ENCODE data around the gene GFI1B.

DNA sequence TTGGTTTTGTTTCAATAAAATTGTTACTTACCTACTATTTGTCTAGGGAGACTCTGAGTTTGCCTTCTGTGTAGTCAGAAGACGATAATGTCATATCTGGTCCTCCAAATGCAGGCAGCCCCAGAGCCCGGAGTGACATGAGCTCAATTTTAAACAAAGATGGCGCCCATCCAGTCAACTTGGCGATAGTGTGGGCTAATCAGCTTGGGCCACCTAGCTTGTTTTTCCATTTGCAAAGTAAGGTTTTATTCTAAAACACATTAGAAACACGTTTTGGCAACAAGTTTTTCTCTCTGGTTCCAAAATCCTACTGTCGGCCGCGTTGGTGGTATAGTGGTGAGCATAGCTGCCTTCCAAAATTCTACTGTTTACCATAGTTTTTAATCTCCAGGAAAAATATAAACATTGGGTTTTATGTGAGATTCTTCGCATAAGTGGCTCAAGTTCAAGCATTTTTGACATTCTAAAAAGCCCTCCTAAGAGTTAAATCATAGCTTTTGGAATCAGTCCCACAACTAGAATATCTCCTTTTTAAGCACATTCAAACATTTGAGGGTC, 47.2 kb upstream of the GFI1B start:
- TF ChIP-seq CTCF (IDR thresholded peaks at IDR 0.05) (no peak), POLR2A (IDR thresholded peaks at IDR 0.05) (no peak), POLR2AphosphoS5 (IDR thresholded peaks at IDR 0.05) (no peak)
